HG03135 (cell line): Measurements from ENCODE around the gene KLLN.
"Not testable (repeated sequence)": the region's sequence is repeated elsewhere in the genome, so short reads cannot be mapped to it uniquely, and the experiment has no call there.

Experiments
- ATAC-seq: cut with Tn5 transposase; IDR thresholded peaks from one replicate; pipeline ENCODE4 v1.9.1; 2021; ENCODE audit warnings: mild to moderate bottlenecking, moderate library complexity; ENCODE audit not compliant: unreplicated experiment

The KLLN gene

GRCh38 chr10:87843714-87844113, 19.6 kb downstream of the KLLN start:
- ATAC-seq = no peak

GRCh38 chr10:87842776-87843497, 20.4 kb downstream of the KLLN start:
- no peak for ATAC-seq

- ATAC-seq = no peak
Observed at GRCh38 chr10:87842220-87842641, 21.1 kb downstream of the KLLN start.

GRCh38 chr10:87841186-87841585, 22.1 kb downstream of the KLLN start:
- no peak for ATAC-seq

- ATAC-seq = no peak
Observed at GRCh38 chr10:87838650-87839049, 24.7 kb downstream of the KLLN start.

GRCh38 chr10:87837445-87837844, 25.9 kb downstream of the KLLN start:
- ATAC-seq = no peak

- no peak for ATAC-seq
Observed at GRCh38 chr10:87836098-87836497, 27.2 kb downstream of the KLLN start.

GRCh38 chr10:87829986-87830729, 33.2 kb downstream of the KLLN start:
- ATAC-seq = no peak

GRCh38 chr10:87829051-87829450, 34.3 kb downstream of the KLLN start:
- not testable (repeated sequence) for ATAC-seq

GRCh38 chr10:87827681-87828080, 35.7 kb downstream of the KLLN start:
- ATAC-seq = no peak

- no peak for ATAC-seq
Observed at GRCh38 chr10:87826653-87827052, 36.7 kb downstream of the KLLN start.

- no peak for ATAC-seq
Observed at GRCh38 chr10:87819289-87819585, 44.1 kb downstream of the KLLN start.

GRCh38 chr10:87818505-87819288, 44.6 kb downstream of the KLLN start:
- peak; percentile 52 for ATAC-seq

- peak; percentile 71 for ATAC-seq
Observed at GRCh38 chr10:87817609-87818504, 45.5 kb downstream of the KLLN start, which contains the start of gene ATAD1. TSS of gene ATAD1 (minus strand) at chr10:87818226. CDS start at chr10:87814599, 3,627 bp downstream.

- ATAC-seq = no peak
Observed at GRCh38 chr10:87816898-87817608, 46.3 kb downstream of the KLLN start.

- no peak for ATAC-seq
Observed at GRCh38 chr10:87816163-87816897, 47.0 kb downstream of the KLLN start.
